H1 (cell line): ENCODE results near the gene LAMB3. TPM values are rescaled to one million over a fixed set of nuclear protein-coding genes. Genes with fewer than 3 reads are reported as not detected.

ENCODE experiments used
- CBX5 ChIP-seq: fragments of 300-800, 300-1000 bp; sonication (generic); IDR thresholded peaks from 2 replicates; pipeline ENCODE4 v1.7.1; 2016; ENCODE audit warnings: antibody characterized with exemption, low read length, low read depth
- CREB1 ChIP-seq: IDR thresholded peaks from 2 replicates; pipeline ENCODE4 v1.6.1; 2012; ENCODE audit warnings: inconsistent platforms
- POLR2AphosphoS5 ChIP-seq: IDR thresholded peaks from 2 replicates; pipeline ENCODE4 v1.6.1; 2011; ENCODE audit warnings: low read depth, low read length
- POU5F1 ChIP-seq: IDR thresholded peaks from 2 replicates; pipeline ENCODE4 v1.6.1; 2011; ENCODE audit warnings: low read depth, mild to moderate bottlenecking, low read length, moderate library complexity
- SAP30 ChIP-seq: fragments of 300-600 bp; sonication (generic); IDR thresholded peaks from 2 replicates; pipeline ENCODE4 v1.7.1; 2012; ENCODE audit warnings: low read length, moderate library complexity, mild to moderate bottlenecking, inconsistent platforms; ENCODE audit not compliant: insufficient read depth, insufficient replicate concordance
- TAF7 ChIP-seq: optimal IDR thresholded peaks from 2 replicates; pipeline ENCODE3; 2011; ENCODE audit warnings: low read depth, mild to moderate bottlenecking, inconsistent platforms, low read length, moderate library complexity, borderline replicate concordance
- ZNF274 ChIP-seq: IDR thresholded peaks from 2 replicates; pipeline ENCODE4 v1.7.0; 2012; ENCODE audit warnings: low read length, borderline replicate concordance; ENCODE audit errors: extremely low read depth
- polyA plus RNA-seq, 7 experiments: library from polyadenylated mRNA; depleted of rRNA in 3 of 7; stranded (reverse) in 5 of 7; unstranded in 2 of 7; fragments of >200 nt in 5 of 7; fragments of 200-250 nt in 2 of 7; gene quantifications; 1 replicate in 5 of 7; 2 replicates in 1 of 7; 4 replicates in 1 of 7; pipeline versions ENCODE4 v1.2.1 to v1.2.3, GENCODE V29; 2011 to 2013; ENCODE audit warnings: missing spikeins in 2 of 7, mixed read lengths in 2 of 7
- total RNA-seq: library from RNA; stranded (reverse); fragmentation: NEBNext Ultra II Directional; extraction: Animal tissue kit (Norgen Biotek cat#: 25700); gene quantifications from 2 replicates; pipeline ENCODE4 v1.2.1, GENCODE V29; 2021
- TF ChIP-seq, protein P1 (sequence below): fragments of 300-600 bp; sonication (generic); IDR thresholded peaks from 2 replicates; pipeline ENCODE4 v1.7.1; 2012; ENCODE audit warnings: low read length, moderate library complexity, mild to moderate bottlenecking, inconsistent platforms; ENCODE audit not compliant: insufficient replicate concordance

The LAMB3 gene
- total and polyA plus RNA-seq, 2 of the 8 experiments (the other 6 are each of a cell fraction or from before 2014, with no cell fraction given): 0.45 to 0.50 TPM

- TF ChIP-seq, protein P1, sequence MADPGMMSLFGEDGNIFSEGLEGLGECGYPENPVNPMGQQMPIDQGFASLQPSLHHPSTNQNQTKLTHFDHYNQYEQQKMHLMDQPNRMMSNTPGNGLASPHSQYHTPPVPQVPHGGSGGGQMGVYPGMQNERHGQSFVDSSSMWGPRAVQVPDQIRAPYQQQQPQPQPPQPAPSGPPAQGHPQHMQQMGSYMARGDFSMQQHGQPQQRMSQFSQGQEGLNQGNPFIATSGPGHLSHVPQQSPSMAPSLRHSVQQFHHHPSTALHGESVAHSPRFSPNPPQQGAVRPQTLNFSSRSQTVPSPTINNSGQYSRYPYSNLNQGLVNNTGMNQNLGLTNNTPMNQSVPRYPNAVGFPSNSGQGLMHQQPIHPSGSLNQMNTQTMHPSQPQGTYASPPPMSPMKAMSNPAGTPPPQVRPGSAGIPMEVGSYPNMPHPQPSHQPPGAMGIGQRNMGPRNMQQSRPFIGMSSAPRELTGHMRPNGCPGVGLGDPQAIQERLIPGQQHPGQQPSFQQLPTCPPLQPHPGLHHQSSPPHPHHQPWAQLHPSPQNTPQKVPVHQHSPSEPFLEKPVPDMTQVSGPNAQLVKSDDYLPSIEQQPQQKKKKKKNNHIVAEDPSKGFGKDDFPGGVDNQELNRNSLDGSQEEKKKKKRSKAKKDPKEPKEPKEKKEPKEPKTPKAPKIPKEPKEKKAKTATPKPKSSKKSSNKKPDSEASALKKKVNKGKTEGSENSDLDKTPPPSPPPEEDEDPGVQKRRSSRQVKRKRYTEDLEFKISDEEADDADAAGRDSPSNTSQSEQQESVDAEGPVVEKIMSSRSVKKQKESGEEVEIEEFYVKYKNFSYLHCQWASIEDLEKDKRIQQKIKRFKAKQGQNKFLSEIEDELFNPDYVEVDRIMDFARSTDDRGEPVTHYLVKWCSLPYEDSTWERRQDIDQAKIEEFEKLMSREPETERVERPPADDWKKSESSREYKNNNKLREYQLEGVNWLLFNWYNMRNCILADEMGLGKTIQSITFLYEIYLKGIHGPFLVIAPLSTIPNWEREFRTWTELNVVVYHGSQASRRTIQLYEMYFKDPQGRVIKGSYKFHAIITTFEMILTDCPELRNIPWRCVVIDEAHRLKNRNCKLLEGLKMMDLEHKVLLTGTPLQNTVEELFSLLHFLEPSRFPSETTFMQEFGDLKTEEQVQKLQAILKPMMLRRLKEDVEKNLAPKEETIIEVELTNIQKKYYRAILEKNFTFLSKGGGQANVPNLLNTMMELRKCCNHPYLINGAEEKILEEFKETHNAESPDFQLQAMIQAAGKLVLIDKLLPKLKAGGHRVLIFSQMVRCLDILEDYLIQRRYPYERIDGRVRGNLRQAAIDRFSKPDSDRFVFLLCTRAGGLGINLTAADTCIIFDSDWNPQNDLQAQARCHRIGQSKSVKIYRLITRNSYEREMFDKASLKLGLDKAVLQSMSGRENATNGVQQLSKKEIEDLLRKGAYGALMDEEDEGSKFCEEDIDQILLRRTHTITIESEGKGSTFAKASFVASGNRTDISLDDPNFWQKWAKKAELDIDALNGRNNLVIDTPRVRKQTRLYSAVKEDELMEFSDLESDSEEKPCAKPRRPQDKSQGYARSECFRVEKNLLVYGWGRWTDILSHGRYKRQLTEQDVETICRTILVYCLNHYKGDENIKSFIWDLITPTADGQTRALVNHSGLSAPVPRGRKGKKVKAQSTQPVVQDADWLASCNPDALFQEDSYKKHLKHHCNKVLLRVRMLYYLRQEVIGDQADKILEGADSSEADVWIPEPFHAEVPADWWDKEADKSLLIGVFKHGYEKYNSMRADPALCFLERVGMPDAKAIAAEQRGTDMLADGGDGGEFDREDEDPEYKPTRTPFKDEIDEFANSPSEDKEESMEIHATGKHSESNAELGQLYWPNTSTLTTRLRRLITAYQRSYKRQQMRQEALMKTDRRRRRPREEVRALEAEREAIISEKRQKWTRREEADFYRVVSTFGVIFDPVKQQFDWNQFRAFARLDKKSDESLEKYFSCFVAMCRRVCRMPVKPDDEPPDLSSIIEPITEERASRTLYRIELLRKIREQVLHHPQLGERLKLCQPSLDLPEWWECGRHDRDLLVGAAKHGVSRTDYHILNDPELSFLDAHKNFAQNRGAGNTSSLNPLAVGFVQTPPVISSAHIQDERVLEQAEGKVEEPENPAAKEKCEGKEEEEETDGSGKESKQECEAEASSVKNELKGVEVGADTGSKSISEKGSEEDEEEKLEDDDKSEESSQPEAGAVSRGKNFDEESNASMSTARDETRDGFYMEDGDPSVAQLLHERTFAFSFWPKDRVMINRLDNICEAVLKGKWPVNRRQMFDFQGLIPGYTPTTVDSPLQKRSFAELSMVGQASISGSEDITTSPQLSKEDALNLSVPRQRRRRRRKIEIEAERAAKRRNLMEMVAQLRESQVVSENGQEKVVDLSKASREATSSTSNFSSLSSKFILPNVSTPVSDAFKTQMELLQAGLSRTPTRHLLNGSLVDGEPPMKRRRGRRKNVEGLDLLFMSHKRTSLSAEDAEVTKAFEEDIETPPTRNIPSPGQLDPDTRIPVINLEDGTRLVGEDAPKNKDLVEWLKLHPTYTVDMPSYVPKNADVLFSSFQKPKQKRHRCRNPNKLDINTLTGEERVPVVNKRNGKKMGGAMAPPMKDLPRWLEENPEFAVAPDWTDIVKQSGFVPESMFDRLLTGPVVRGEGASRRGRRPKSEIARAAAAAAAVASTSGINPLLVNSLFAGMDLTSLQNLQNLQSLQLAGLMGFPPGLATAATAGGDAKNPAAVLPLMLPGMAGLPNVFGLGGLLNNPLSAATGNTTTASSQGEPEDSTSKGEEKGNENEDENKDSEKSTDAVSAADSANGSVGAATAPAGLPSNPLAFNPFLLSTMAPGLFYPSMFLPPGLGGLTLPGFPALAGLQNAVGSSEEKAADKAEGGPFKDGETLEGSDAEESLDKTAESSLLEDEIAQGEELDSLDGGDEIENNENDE: no peak
- TF ChIP-seq POLR2AphosphoS5: no peak
- no peak for TF ChIP-seq CBX5
- no peak for TF ChIP-seq POU5F1
- TF ChIP-seq ZNF274: no peak
- TF ChIP-seq TAF7: no peak
- TF ChIP-seq CREB1: no peak
- no peak for TF ChIP-seq SAP30
- TF ChIP-seq, all 59 proteins: peak for 0
Measured at GRCh38 chr1:209645574-209646452, 6.4 kb downstream of the LAMB3 start (continued).
